HepG2 (cell line): ENCODE data around the gene C1QL2. TPM values are rescaled to one million over a fixed set of nuclear protein-coding genes. Genes with fewer than 3 reads are reported as not detected.

Source experiments
- ATAC-seq: fragments of 200-7000 bp; cut with Tn5 transposase; 3 replicates; pipeline ENCODE4 v1.9.1; 2020; ENCODE audit warnings: mild to moderate bottlenecking, moderate library complexity
- BruUV-seq: library from RNA; stranded (reverse); fragments of 400-500 nt; replicated peaks from 2 replicates; lab custom pipeline; 2021; lab: Mats Ljungman, UMichigan
- CTCF ChIA-PET: fragments of 300-600 bp; formaldehyde crosslinking; extraction: SDS; loops from one replicate; lab custom pipeline; 2021; ENCODE audit warnings: low total read pairs, inconsistent platforms, low intra/inter-chr PET ratio; lab: Yijun Ruan, JAX
- POLR2A ChIA-PET: fragments of 350-600 bp; sonication (Branson Sonifier 250); formaldehyde crosslinking; loops from one replicate; lab custom pipeline; 2020; ENCODE audit warnings: antibody characterized with exemption, inconsistent platforms; lab: Yijun Ruan, JAX
- DNase-seq: peaks from one replicate; pipeline ENCODE4 v3.0.0-alpha.2; 2015; ENCODE audit warnings: low spot score
- FAIRE-seq: peaks from 3 replicates; lab custom pipeline; 2011; peaks lifted over from hg19 to GRCh38; lab: Jason Lieb, UNC
- H2AFZ ChIP-seq: one replicate; pipeline ENCODE4 v1.6.1; 2011; ENCODE audit warnings: low read length, inconsistent platforms
- H3K27ac ChIP-seq: fragments of 300-600 bp; 3 replicates; pipeline ENCODE4 v1.8.0; 2011; ENCODE audit warnings: mixed run types, mild to moderate bottlenecking, mixed read lengths, low read length, inconsistent platforms; ENCODE audit not compliant: insufficient read depth; ENCODE audit errors: extremely low read length
- H3K27me3 ChIP-seq, 2 experiments: fragments of 200-600 bp in 1 of 2; 2 replicates in 1 of 2; 3 replicates in 1 of 2; pipeline versions ENCODE4 v1.6.0 to v1.8.0; 2011; ENCODE audit warnings: low read length in 2 of 2, mild to moderate bottlenecking in 2 of 2, moderate library complexity in 2 of 2, inconsistent platforms in 1 of 2; ENCODE audit not compliant: insufficient read depth in 2 of 2, control insufficient read depth in 1 of 2
- H3K36me3 ChIP-seq, 2 experiments: fragments of 200-600 bp in 1 of 2; replicated peaks in 1 of 2; 2 replicates in 1 of 2; 3 replicates in 1 of 2; pipeline versions ENCODE4 v1.5.1 to v1.8.0; 2011; ENCODE audit warnings: low read length in 2 of 2, inconsistent platforms in 1 of 2; ENCODE audit not compliant: insufficient read depth in 2 of 2, control insufficient read depth in 1 of 2
- H3K4me1 ChIP-seq: 2 replicates; pipeline ENCODE4 v1.5.1; 2012; ENCODE audit warnings: low read length, inconsistent platforms; ENCODE audit not compliant: insufficient read depth
- H3K4me2 ChIP-seq: 2 replicates; pipeline ENCODE4 v1.6.0; 2011; ENCODE audit warnings: low read depth, low read length, inconsistent platforms
- H3K4me3 ChIP-seq, 3 experiments: fragments of 200-600 bp in 1 of 3; sonication (generic), shearing (Covaris generic) in 1 of 3; replicated peaks in 1 of 3; 2 replicates each; pipeline ENCODE4 v1.5.1; 2011 to 2016; ENCODE audit warnings: low read length in 3 of 3, inconsistent platforms in 2 of 3, low read depth in 2 of 3, mild to moderate bottlenecking in 2 of 3, control low read depth in 1 of 3, mixed read lengths in 1 of 3; ENCODE audit not compliant: insufficient read depth in 1 of 3
- H3K79me2 ChIP-seq: one replicate; pipeline ENCODE4 v1.6.1; 2011; ENCODE audit warnings: low read length, inconsistent platforms; ENCODE audit not compliant: insufficient read depth
- H3K9ac ChIP-seq: 2 replicates; pipeline ENCODE4 v1.6.0; 2011; ENCODE audit warnings: mild to moderate bottlenecking, low read depth, low read length, inconsistent platforms; ENCODE audit not compliant: insufficient read depth
- H3K9me3 ChIP-seq: 2 replicates; pipeline ENCODE4 v1.5.1; 2012; ENCODE audit warnings: mild to moderate bottlenecking, low read length
- H4K20me1 ChIP-seq: 2 replicates; pipeline ENCODE4 v1.6.0; 2011; ENCODE audit warnings: inconsistent platforms, mild to moderate bottlenecking, low read length, moderate library complexity; ENCODE audit not compliant: insufficient read depth
- ATF2 ChIP-seq: sonication (generic); formaldehyde crosslinking; IDR thresholded peaks from 2 replicates; pipeline ENCODE4 v1.4.0; 2020; ENCODE audit warnings: missing genetic modification reagents
- FOXM1 ChIP-seq: sonication (generic); formaldehyde crosslinking; IDR thresholded peaks from 2 replicates; pipeline ENCODE4 v1.5.0; 2020; ENCODE audit warnings: missing genetic modification reagents
- SMAD9 ChIP-seq: sonication (generic); formaldehyde crosslinking; IDR thresholded peaks from 2 replicates; pipeline ENCODE4 v1.5.1; 2020; ENCODE audit warnings: mild to moderate bottlenecking, missing genetic modification reagents
- ZBTB14 ChIP-seq: sonication (generic); formaldehyde crosslinking; IDR thresholded peaks from 2 replicates; pipeline ENCODE4 v1.4.0; 2020; ENCODE audit warnings: missing genetic modification reagents
- ZHX2 ChIP-seq, 2 experiments: sonication (generic) in 1 of 2; formaldehyde crosslinking in 1 of 2; IDR thresholded peaks; 2 replicates each; pipeline versions ENCODE4 v1.6.1 to v1.9.0; 2014 to 2022; ENCODE audit warnings: antibody characterized with exemption in 1 of 2, borderline replicate concordance in 1 of 2, inconsistent platforms in 1 of 2, low read depth in 1 of 2, missing genetic modification reagents in 1 of 2
- ZNF33A ChIP-seq: sonication (generic); formaldehyde crosslinking; IDR thresholded peaks from 2 replicates; pipeline ENCODE4 v1.5.1; 2020; ENCODE audit warnings: missing genetic modification reagents, mild to moderate bottlenecking, moderate library complexity, borderline replicate concordance
- ZNF496 ChIP-seq: sonication (generic); formaldehyde crosslinking; IDR thresholded peaks from 2 replicates; pipeline ENCODE4 v1.8.1; 2023; ENCODE audit warnings: mild to moderate bottlenecking, moderate library complexity, missing genetic modification reagents; ENCODE audit not compliant: insufficient replicate concordance
- ZNF512 ChIP-seq: sonication (generic); formaldehyde crosslinking; IDR thresholded peaks from 2 replicates; pipeline ENCODE4 v1.4.0; 2020; ENCODE audit warnings: mild to moderate bottlenecking, missing genetic modification reagents
- ZNF513 ChIP-seq: sonication (generic); formaldehyde crosslinking; conservative IDR thresholded peaks from 2 replicates; pipeline ENCODE4 v1.5.0; 2020; ENCODE audit warnings: missing genetic modification reagents
- ZNF720 ChIP-seq: sonication (generic); formaldehyde crosslinking; IDR thresholded peaks from 2 replicates; pipeline ENCODE4 v1.4.0; 2020; ENCODE audit warnings: missing genetic modification reagents
- WGBS: methylation state at CpG from one replicate; pipeline ENCODE4 v1.1.6; 2017; ENCODE audit warnings: low lambda C conversion rate; 5-methylcytosine and 5-hydroxymethylcytosine counted together
- in situ Hi-C: cut with HindIII; loops from 2 replicates; pipeline ENCODE4 v1.10.0; 2017; ENCODE audit warnings: low pct_unique_long_range_greater_than_20kb; ENCODE audit not compliant: extremely low pct_ligation_motif_present
- intact Hi-C: fragments of 100-400 bp; cut with micrococcal nuclease; formaldehyde crosslinking; loops from one replicate; pipeline ENCODE4 v1.10.0; 2022; ENCODE audit not compliant: unreplicated experiment
- polyA plus RNA-seq, 8 experiments: library from polyadenylated mRNA; depleted of rRNA in 3 of 8; stranded (reverse) in 7 of 8; unstranded in 1 of 8; fragments of >200 nt; fragmentation: Illumina TruSeq in 4 of 8; extraction: Trizol in 4 of 8; gene quantifications; 2 replicates each; pipeline versions ENCODE4 v1.2.1 to v1.2.3, GENCODE V29; 2011 to 2016; ENCODE audit warnings: low read depth in 4 of 8, missing spikeins in 1 of 8, mixed read lengths in 1 of 8; ENCODE audit not compliant: insufficient read depth in 1 of 8
- total RNA-seq, 5 experiments: library from RNA; depleted of rRNA; stranded (reverse); fragments of >200 nt; fragmentation: Illumina TruSeq; extraction: Trizol; gene quantifications; 2 replicates each; pipeline ENCODE4 v1.2.3, GENCODE V29; 2016; ENCODE audit warnings: low read depth in 1 of 5

The C1QL2 gene
- total and polyA plus RNA-seq, 2 of the 13 experiments (the other 11 are each of a cell fraction or from before 2014, with no cell fraction given), result not detected

- H3K4me2 ChIP-seq, result no peak overlapping the region
- ChIA-PET POLR2A (no interaction called here), CTCF (no interaction called here)
- FAIRE-seq (no peak), ATAC-seq (no peak), DNase-seq (no peak)
- H3K4me3 ChIP-seq, result no peak overlapping the region
- H3K79me2 ChIP-seq, result no peaks in the 10 kb centered on the region
- H3K4me1 ChIP-seq, result no peaks in the 10 kb centered on the region
- in situ Hi-C loops (no loop called here), intact Hi-C loops (no loop called here)
- no peak overlapping the region for H3K27ac ChIP-seq
- no peak overlapping the region for H3K9ac ChIP-seq
- BruUV-seq, result no TSS peak
- H3K27me3 ChIP-seq, result peaks cover 2 to 11% of the 10 kb centered on the region in 2 experiments; a peak in 2 of 5 replicates
- 40% methylated on average over 11 of the region's 13 CpGs for WGBS
- H3K9me3 ChIP-seq, result no peaks in the 10 kb centered on the region
- H4K20me1 ChIP-seq, result no peaks in the 10 kb centered on the region
- H2AFZ ChIP-seq, result no peak overlapping the region
- no peak for TF ChIP-seq ZBTB14 (CRISPR knock-in tag)
- TF ChIP-seq ZHX2 (IDR thresholded peaks at IDR 0.05; ENCODE audit: low read depth), result no peak
- no peak for TF ChIP-seq ZHX2 (CRISPR knock-in tag; IDR thresholded peaks at IDR 0.05; ENCODE audit: borderline replicate concordance)
- TF ChIP-seq ZNF33A (CRISPR knock-in tag), result no peak
- TF ChIP-seq ZNF512 (CRISPR knock-in tag), result no peak
- no peak for TF ChIP-seq ATF2
- TF ChIP-seq FOXM1 (CRISPR knock-in tag), result no peak
- no peak for TF ChIP-seq ZNF496 (CRISPR knock-in tag)
- no peak for TF ChIP-seq SMAD9 (CRISPR knock-in tag)
- TF ChIP-seq ZNF720 (CRISPR knock-in tag), result no peak
- TF ChIP-seq ZNF513 (CRISPR knock-in tag), result no peak
- H3K36me3 ChIP-seq, result no peaks in the 10 kb centered on the region
Observed at GRCh38 chr2:119205001-119205706, 46.6 kb upstream of the C1QL2 start.
